HuH-7 (cell line): ENCODE measurements around the gene TPSB2.
"Not testable (repeated sequence)": the region's sequence is repeated elsewhere in the genome, so short reads cannot be mapped to it uniquely, and the experiment has no call there.

ENCODE experiments used
- DNase-seq: peaks from one replicate; pipeline ENCODE4 v3.0.0; 2011; ENCODE audit warnings: low spot score

Gene TPSB2

GRCh38 chr16:1261131-1261892 is 31.3 kb upstream of the TPSB2 start:
- DNase-seq: no peak

DNA sequence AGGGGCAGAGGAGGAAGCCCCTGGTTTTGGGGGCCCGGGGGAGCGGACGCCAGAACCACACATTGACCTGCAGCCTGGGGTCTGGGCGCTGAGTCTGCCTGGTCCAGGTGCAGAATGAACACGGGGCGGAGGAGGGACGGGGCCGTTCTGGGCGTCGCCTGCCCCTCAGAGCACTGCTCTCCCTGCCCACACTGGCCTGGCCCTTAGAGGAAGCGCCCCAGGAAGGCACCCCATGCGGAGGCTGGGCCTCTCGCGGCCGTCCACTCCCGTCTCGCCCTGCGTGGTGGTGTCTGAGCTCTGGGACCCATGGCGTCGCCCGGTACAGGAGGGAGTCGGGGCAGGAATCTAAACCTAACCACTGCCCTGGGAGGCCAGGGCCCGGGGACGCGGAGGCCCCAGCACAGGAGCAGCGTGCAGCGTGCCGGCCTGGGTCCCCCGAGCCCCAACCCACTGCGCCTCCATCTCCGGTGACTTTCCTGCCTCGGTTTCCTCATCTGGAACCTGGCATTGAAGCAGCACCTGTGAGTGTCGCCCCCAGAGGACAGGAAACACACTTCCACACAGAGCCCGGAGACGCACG is 30.2 kb upstream of the TPSB2 start:
- no peak for DNase-seq

DNA sequence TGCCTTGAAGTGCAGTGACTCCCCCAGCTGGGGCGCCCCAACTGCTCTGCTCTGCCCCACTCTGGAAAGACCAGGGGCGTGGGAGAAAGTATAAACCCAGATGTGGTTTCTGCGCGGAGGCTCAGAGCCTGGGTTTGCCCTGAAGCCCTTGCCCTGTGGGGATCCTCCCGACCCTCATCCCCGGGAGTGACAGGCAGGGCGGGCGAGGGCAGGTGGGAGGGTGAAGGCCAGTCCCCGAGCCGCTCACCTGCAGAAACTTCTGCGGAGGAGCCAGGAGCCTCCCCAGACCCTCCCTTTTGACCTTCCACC is 29.7 kb upstream of the TPSB2 start:
- no peak for DNase-seq

DNA sequence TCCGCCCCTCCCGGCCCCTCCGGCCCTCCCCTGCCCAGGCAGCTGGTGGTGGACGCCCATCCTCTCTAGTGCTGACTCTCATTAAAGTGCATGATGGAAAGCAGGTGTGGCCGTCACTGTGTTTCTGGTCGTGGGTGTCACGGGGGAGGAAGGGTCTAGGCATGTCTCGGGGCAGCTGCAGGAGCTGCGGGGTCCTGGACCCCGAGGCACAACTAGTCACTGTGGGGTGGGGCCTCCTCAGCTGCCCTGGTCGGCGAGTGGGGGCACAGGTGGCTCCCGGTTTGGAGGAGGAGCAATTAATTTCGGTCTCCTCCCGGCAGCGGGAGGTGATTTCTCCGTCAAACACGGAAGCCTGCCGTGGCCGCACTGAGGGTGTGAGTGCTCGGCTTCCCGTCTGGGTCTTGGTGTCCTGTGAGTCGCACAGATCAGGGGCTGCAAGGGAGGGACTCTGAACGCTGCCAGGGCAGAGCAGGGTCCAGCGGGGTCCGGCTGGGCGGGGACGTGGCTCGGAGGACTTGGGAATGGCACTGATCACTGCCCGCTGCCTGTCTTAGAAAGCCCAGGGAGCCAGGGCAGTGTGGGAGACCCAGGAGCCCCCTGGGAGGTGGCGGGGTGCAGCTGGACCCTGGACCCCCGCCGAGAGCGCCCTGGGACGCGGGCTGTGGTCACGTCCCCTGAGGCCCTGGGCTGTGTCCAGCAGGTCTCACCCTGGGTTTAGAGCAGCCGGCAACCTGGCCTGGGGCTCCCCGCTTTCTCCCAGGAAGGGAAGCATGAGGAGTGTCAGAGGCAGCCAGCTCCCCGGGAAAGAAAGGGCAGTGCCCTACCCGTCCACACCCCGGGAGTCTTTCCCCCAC is 29.1 kb upstream of the TPSB2 start:
- DNase-seq: no peak

- no peak for DNase-seq
Observed at GRCh38 chr16:1258225-1258600, 28.2 kb upstream of the TPSB2 start.

GRCh38 chr16:1257561-1258224 is 27.7 kb upstream of the TPSB2 start:
- no peak for DNase-seq

GRCh38 chr16:1256874-1257322 is 26.9 kb upstream of the TPSB2 start:
- no peak for DNase-seq

DNA sequence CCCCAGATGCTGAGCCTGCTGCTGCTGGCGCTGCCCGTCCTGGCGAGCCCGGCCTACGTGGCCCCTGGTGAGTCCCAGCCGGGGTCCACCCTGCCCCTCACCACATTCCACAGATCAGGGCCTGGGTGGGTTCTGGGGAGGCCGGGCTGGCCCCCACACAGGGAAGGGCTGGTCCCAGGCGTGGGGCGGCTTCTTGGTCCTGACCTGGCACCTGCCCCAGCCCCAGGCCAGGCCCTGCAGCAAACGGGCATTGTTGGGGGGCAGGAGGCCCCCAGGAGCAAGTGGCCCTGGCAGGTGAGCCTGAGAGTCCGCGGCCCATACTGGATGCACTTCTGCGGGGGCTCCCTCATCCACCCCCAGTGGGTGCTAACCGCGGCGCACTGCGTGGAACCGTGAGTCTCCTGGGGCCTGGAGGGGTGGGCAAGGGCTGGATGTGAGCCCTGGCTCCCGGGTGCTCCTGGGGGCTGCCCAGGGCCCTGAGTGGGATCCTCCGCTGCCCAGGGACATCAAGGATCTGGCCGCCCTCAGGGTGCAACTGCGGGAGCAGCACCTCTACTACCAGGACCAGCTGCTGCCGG is 26.4 kb upstream of the TPSB2 start:
- DNase-seq: not testable (repeated sequence)

DNA sequence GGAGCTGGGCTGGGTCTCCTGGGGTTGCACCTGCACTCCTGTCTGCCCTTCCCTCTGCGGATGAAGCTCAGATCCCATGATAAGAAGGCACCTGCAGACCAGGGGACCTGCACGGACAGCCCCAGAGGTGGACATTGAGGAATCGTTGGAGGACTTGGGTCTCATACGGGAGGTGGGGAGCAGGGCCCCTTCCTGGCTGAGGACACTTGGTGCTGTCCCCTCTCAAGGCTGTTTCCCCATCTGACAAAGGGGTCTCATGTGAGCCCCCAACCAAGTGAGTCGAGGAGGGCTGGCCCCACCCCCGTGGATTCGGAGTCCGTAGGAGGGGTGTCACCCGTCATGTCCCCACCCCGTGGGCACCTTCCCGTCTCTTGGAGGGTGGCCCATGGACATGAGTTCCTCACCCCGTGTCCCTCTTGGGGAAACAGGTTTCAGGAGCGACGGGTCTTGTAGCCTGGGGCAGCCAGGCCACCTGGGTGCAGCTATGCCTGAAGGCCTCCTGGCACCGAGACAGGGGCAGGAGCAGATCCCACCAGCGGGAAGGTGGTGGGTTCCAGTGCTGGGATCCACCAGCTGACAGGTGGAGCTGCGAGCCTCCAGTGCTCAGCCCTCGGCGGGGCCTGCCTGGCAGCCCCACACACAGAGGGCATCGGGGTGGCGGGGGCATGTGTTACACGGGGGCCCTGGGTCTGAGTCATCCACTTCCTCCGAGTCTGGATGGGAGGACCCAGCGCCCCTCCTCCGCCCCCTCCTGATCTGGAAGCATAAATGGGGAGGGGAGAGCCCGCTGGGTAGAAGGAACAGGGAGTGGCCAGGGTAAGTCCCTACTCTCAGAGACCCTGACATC is 25.5 kb upstream of the TPSB2 start, which contains the start of gene TPSD1:
Gene TPSD1 (plus strand): TSS at position 794 of the 847 bp plus-strand sequence. CDS start 212 bp downstream, outside the sequence.
- not testable (repeated sequence) for DNase-seq

- DNase-seq: not testable (repeated sequence)
Observed at GRCh38 chr16:1254821-1255220, 24.8 kb upstream of the TPSB2 start.

DNA sequence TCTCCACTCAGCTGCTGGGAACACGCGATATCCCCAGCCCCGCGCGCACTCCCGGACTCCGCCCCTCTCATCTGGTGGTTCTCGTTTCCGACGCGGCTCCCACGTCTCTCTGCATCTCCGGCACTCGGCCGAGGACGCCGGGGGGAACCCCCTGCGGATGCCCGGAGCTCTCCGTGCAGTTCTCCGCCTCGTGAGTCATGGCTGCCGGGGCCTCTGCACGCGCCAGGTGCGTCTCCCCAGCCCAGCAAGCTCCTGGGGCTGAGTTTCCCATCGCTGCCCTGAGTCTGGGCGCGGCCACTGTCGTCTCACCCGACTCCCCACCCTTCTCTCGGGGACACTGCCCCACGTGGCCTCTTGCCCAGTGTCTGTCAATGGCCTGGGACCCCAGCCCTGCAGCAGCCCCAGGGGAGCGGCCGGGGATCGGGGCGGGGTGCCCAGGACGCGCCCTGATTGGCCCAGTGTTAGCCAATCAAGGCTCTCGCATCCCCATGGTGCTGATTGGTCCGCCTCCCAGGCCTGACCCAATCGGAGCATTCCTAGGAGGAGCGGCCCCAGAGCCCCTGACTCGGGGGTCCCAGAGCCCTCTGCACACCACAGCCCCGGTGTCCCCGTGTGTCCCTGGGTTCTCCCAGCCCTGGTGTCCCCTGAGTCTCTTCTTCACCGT is 23.8 kb upstream of the TPSB2 start:
- DNase-seq: not testable (repeated sequence)

GRCh38 chr16:1249031-1249755 is 19.2 kb upstream of the TPSB2 start:
- not testable (repeated sequence) for DNase-seq

DNA sequence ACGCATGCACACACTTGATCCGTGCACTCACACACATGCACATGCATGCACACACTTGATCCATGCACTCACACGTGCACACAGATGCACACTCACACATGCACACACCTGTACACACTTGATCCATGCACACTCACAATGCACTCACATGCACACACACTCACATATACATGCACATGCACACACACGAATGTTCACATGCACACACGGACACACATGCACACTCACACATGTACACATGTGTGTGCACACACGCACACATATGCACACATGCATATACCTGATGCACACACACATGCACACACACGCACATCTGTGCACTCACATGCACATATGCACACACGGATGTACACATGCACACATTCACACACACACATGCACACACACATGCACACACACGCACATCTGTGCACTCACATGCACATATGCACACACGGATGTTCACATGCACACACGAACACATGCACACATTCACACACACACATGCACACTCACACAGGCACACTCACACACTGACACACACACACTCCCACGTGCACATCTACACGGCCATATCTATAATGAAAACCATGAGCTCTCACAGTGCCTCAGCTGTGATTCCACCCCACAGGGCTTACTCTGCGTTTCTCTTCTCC is 18.0 kb upstream of the TPSB2 start:
- DNase-seq: not testable (repeated sequence)

GRCh38 chr16:1245452-1246020 is 15.6 kb upstream of the TPSB2 start:
- no peak for DNase-seq

DNA sequence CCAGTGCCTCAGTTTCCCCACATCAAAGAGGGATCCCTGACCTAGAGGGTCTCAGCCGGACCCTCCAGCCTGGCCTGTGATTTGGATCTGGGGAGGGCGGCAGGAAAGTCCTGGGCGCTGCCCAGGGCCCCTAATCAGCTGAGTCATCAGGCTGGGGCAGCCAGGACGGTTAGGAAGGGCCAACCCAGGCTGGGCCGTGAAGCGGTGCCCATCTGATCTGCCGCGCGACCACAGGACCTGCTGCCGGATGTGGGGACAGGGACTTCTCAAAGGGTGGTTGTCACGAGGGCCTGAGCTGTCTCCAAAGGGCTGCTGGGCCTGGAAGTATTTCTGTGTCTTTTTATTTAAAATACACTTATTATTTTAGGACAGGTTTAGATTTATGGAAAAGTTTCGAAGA is 14.9 kb upstream of the TPSB2 start:
- DNase-seq: no peak

GRCh38 chr16:1243907-1244850 is 14.2 kb upstream of the TPSB2 start:
- not testable (repeated sequence) for DNase-seq

- DNase-seq: not testable (repeated sequence)
Observed at GRCh38 chr16:1243363-1243762, 13.4 kb upstream of the TPSB2 start.

DNA sequence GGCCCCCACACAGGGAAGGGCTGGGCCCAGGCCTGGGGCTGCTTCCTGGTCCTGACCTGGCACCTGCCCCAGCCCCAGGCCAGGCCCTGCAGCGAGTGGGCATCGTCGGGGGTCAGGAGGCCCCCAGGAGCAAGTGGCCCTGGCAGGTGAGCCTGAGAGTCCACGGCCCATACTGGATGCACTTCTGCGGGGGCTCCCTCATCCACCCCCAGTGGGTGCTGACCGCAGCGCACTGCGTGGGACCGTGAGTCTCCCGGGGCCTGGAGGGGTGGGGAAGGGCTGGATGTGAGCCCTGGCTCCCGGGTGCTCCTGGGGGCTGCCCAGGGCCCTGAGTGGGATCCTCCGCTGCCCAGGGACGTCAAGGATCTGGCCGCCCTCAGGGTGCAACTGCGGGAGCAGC is 11.1 kb upstream of the TPSB2 start:
- not testable (repeated sequence) for DNase-seq
